HEK293 (cell line): ENCODE results near the gene ESRRG.

ENCODE experiments used
- CTCF ChIA-PET: fragments of 350-600 bp; formaldehyde crosslinking; extraction: SDS; loops from one replicate; lab custom pipeline; 2021; ENCODE audit warnings: antibody characterized with exemption; lab: Yijun Ruan, JAX
- POLR2A ChIA-PET: fragments of 300-600 bp; formaldehyde crosslinking; extraction: SDS; loops from one replicate; lab custom pipeline; 2020; ENCODE audit warnings: antibody characterized with exemption, inconsistent platforms; lab: Yijun Ruan, JAX
- H3K27ac ChIP-seq: fragments of 200-500 bp; sonication (Bioruptor generic); 2 replicates; pipeline ENCODE4 v1.5.1; 2014; ENCODE audit warnings: low read depth, low read length, control low read depth, inconsistent platforms; ENCODE audit errors: extremely low read depth
- H3K36me3 ChIP-seq, 2 experiments: fragments of 200-500 bp in 1 of 2; sonication (Bioruptor generic) in 1 of 2; 1 replicate in 1 of 2; 2 replicates in 1 of 2; pipeline ENCODE4 v1.5.1; 2014 to 2017; ENCODE audit warnings: inconsistent platforms in 2 of 2, low read length in 2 of 2; ENCODE audit not compliant: control insufficient read depth in 2 of 2, insufficient read depth in 1 of 2
- H3K4me1 ChIP-seq: fragments of 200-500 bp; sonication (Bioruptor generic); 2 replicates; pipeline ENCODE4 v1.5.1; 2014; ENCODE audit warnings: mild to moderate bottlenecking, low read length, inconsistent platforms; ENCODE audit not compliant: control insufficient read depth, insufficient read depth
- H3K4me3 ChIP-seq: 2 replicates; pipeline ENCODE4 v1.5.1; 2011; ENCODE audit warnings: low read depth, mild to moderate bottlenecking, control low read depth, low read length, moderate library complexity
- H3K9me3 ChIP-seq: fragments of 200-500 bp; sonication (Bioruptor generic); 2 replicates; pipeline ENCODE4 v1.5.1; 2014; ENCODE audit warnings: low read depth, low read length, inconsistent platforms; ENCODE audit not compliant: control insufficient read depth, insufficient read depth
- EGR2 ChIP-seq: fragments of 450-650 bp; formaldehyde crosslinking; IDR thresholded peaks from 2 replicates; pipeline ENCODE4 v1.5.1; 2016; ENCODE audit warnings: low read depth, missing biosample characterization, missing genetic modification characterization
- PATZ1 ChIP-seq: fragments of 450-650 bp; formaldehyde crosslinking; IDR thresholded peaks from 2 replicates; pipeline ENCODE4 v1.5.1; 2016; ENCODE audit warnings: missing biosample characterization, missing genetic modification characterization
- PRDM4 ChIP-seq: fragments of 450-650 bp; formaldehyde crosslinking; IDR thresholded peaks from 2 replicates; pipeline ENCODE4 v1.5.1; 2017; ENCODE audit warnings: missing biosample characterization, missing genetic modification characterization
- ZFHX2 ChIP-seq: fragments of 450-650 bp; formaldehyde crosslinking; conservative IDR thresholded peaks from 2 replicates; pipeline ENCODE4 v1.5.1; 2016; ENCODE audit warnings: missing biosample characterization, missing genetic modification characterization
- ZFP37 ChIP-seq: fragments of 450-650 bp; formaldehyde crosslinking; IDR thresholded peaks from 2 replicates; pipeline ENCODE4 v1.5.1; 2016; ENCODE audit warnings: missing biosample characterization, missing genetic modification characterization
- ZNF221 ChIP-seq: fragments of 450-650 bp; formaldehyde crosslinking; IDR thresholded peaks from 2 replicates; pipeline ENCODE4 v1.5.1; 2017; ENCODE audit warnings: missing biosample characterization, missing genetic modification characterization, borderline replicate concordance
- ZNF266 ChIP-seq: fragments of 450-650 bp; formaldehyde crosslinking; IDR thresholded peaks from 2 replicates; pipeline ENCODE4 v1.5.1; 2016; ENCODE audit warnings: missing biosample characterization, missing genetic modification characterization, low read depth
- ZNF341 ChIP-seq: fragments of 450-650 bp; formaldehyde crosslinking; IDR thresholded peaks from 2 replicates; pipeline ENCODE4; 2016; ENCODE audit warnings: low read depth, missing biosample characterization, missing genetic modification characterization
- ZNF433 ChIP-seq: fragments of 450-650 bp; formaldehyde crosslinking; IDR thresholded peaks from 2 replicates; pipeline ENCODE4 v1.5.1; 2016; ENCODE audit warnings: missing biosample characterization, missing genetic modification characterization, low read depth
- ZNF449 ChIP-seq: fragments of 450-650 bp; formaldehyde crosslinking; IDR thresholded peaks from 2 replicates; pipeline ENCODE4 v1.5.1; 2017; ENCODE audit warnings: missing biosample characterization, mild to moderate bottlenecking, missing genetic modification characterization, moderate library complexity
- ZNF692 ChIP-seq: fragments of 450-650 bp; formaldehyde crosslinking; IDR thresholded peaks from 2 replicates; pipeline ENCODE4 v1.5.1; 2016; ENCODE audit warnings: missing biosample characterization, missing genetic modification characterization

ESRRG gene

GRCh38 chr1:216600730-216601609, 122.3 kb downstream of the ESRRG start (continued):
- TF ChIP-seq PRDM4 (tag by site-specific recombination) (no peak), ZNF341 (tag by site-specific recombination) (no peak), ZNF266 (tag by site-specific recombination) (no peak), EGR2 (tag by site-specific recombination) (no peak)
- TF ChIP-seq, all 188 proteins: peak for 13

- ChIA-PET CTCF (interaction anchor here (0.5 kb wide), 1 partner anchor 410 kb away, joined by 3 read pairs; no protein-coding TSS in a partner anchor), POLR2A (no interaction called here)
Observed at GRCh38 chr1:216599851-216600250, 123.4 kb downstream of the ESRRG start.

More at GRCh38 chr1:216599851-216600250, 123.4 kb downstream of the ESRRG start:
- TF ChIP-seq PATZ1 (tag by site-specific recombination), result no peak
- no peak for TF ChIP-seq ZFP37 (tag by site-specific recombination)
- TF ChIP-seq ZNF433 (tag by site-specific recombination), result no peak
- no peak for TF ChIP-seq ZNF221 (tag by site-specific recombination)
- TF ChIP-seq ZNF692 (tag by site-specific recombination), result no peak
- no peak for TF ChIP-seq ZNF449
- no peak for TF ChIP-seq ZFHX2 (tag by site-specific recombination)
- no peak overlapping the region for H3K27ac ChIP-seq
- H3K9me3 ChIP-seq, result no peaks in the 10 kb centered on the region
- no peak overlapping the region for H3K4me3 ChIP-seq
- no peaks in the 10 kb centered on the region for H3K4me1 ChIP-seq
- H3K36me3 ChIP-seq, result no peaks in the 10 kb centered on the region
